GM12878 (cell line): Measurements from ENCODE around the gene TOM1L2. TPM values are rescaled to one million over a fixed set of nuclear protein-coding genes. Genes with fewer than 3 reads are reported as not detected.

Experiments used
- ATAC-seq: fragments of 200-7000 bp; cut with Tn5 transposase; 3 replicates; pipeline ENCODE4 v1.9.1; 2020; ENCODE audit warnings: mild to moderate bottlenecking, moderate library complexity
- BruUV-seq: library from RNA; stranded (reverse); fragments of 400-500 nt; replicated peaks from 2 replicates; lab custom pipeline; 2021; lab: Mats Ljungman, UMichigan
- CTCF ChIA-PET: fragments of 300-600 bp; sonication (Branson Sonifier 250); formaldehyde crosslinking; extraction: SDS; loops from one replicate; lab custom pipeline; 2021; ENCODE audit warnings: inconsistent platforms; lab: Yijun Ruan, JAX
- POLR2A ChIA-PET: fragments of 350-600 bp; formaldehyde crosslinking; extraction: SDS; loops from one replicate; lab custom pipeline; 2021; ENCODE audit warnings: inconsistent platforms; lab: Charles Lee
- RAD21 ChIA-PET: fragments of 300-600 bp; sonication (Branson Sonifier 250); formaldehyde crosslinking; loops from one replicate; lab custom pipeline; 2023; ENCODE audit warnings: antibody characterized with exemption; ENCODE audit not compliant: unreplicated experiment; lab: Charles Lee
- SMC1A ChIA-PET: fragments of 300-600 bp; sonication (Branson Sonifier 250); formaldehyde crosslinking; loops from one replicate; lab custom pipeline; 2023; ENCODE audit not compliant: unreplicated experiment, uncharacterized antibody; lab: Charles Lee
- DNase-seq: peaks from one replicate; pipeline ENCODE4 v3.0.0-alpha.2; 2011; ENCODE audit warnings: low read depth, low spot score
- FAIRE-seq: peaks from 3 replicates; lab custom pipeline; 2011; peaks lifted over from hg19 to GRCh38; lab: Jason Lieb, UNC
- H2AFZ ChIP-seq: 2 replicates; pipeline ENCODE4 v1.6.0; 2011; ENCODE audit warnings: low read depth, low read length, control low read depth; ENCODE audit not compliant: control insufficient read depth
- H3K27ac ChIP-seq: 2 replicates; pipeline ENCODE4 v1.5.1; 2011; ENCODE audit warnings: control low read depth; ENCODE audit not compliant: control insufficient read depth, insufficient read depth
- H3K27me3 ChIP-seq, 2 experiments: replicated peaks in 1 of 2; 2 replicates each; pipeline versions ENCODE4 v1.6.0 to v1.6.1; 2011; ENCODE audit warnings: low read length in 1 of 2; ENCODE audit not compliant: control insufficient read depth in 2 of 2, insufficient read depth in 2 of 2
- H3K36me3 ChIP-seq, 2 experiments: 2 replicates each; pipeline ENCODE4 v1.5.1; 2011; ENCODE audit warnings: low read length in 1 of 2; ENCODE audit not compliant: control insufficient read depth in 2 of 2, insufficient read depth in 2 of 2
- H3K4me1 ChIP-seq: 2 replicates; pipeline ENCODE4 v1.6.1; 2011; ENCODE audit warnings: mild to moderate bottlenecking, low read length, moderate library complexity, mixed read lengths; ENCODE audit not compliant: control insufficient read depth, insufficient read depth
- H3K4me2 ChIP-seq: 2 replicates; pipeline ENCODE4 v1.6.0; 2011; ENCODE audit warnings: control low read depth; ENCODE audit not compliant: control insufficient read depth, insufficient read depth
- H3K4me3 ChIP-seq: fragments of 200-600 bp; sonication (generic); 2 replicates; pipeline ENCODE4 v1.5.1; 2016
- H3K79me2 ChIP-seq: 2 replicates; pipeline ENCODE4 v1.6.0; 2011; ENCODE audit warnings: low read length; ENCODE audit not compliant: control insufficient read depth, insufficient read depth
- H3K9ac ChIP-seq: 2 replicates; pipeline ENCODE4 v1.8.0; 2011; ENCODE audit warnings: low read length, control low read depth, mixed read lengths; ENCODE audit not compliant: control insufficient read depth, insufficient read depth
- H3K9me3 ChIP-seq: replicated peaks from 3 replicates; pipeline ENCODE4 v1.5.1; 2011; ENCODE audit warnings: mild to moderate bottlenecking, low read length; ENCODE audit not compliant: control insufficient read depth, insufficient read depth
- H4K20me1 ChIP-seq: 2 replicates; pipeline ENCODE4 v1.6.0; 2011; ENCODE audit not compliant: control insufficient read depth, insufficient read depth
- BHLHE40 ChIP-seq, 2 experiments: fragments of 450-650 bp in 1 of 2; IDR thresholded peaks; 2 replicates each; pipeline ENCODE4 v1.6.1; 2011 to 2017; ENCODE audit warnings: low read depth in 2 of 2, borderline replicate concordance in 1 of 2, improper control_type of control experiment in 1 of 2, low read length in 1 of 2, mild to moderate bottlenecking in 1 of 2
- LARP7 ChIP-seq: fragments of 450-650 bp; IDR thresholded peaks from 2 replicates; pipeline ENCODE4 v1.6.1; 2017; ENCODE audit warnings: mild to moderate bottlenecking
- NR2F1 ChIP-seq: fragments of 450-650 bp; conservative IDR thresholded peaks from 2 replicates; pipeline ENCODE4 v1.6.1; 2017; ENCODE audit warnings: mild to moderate bottlenecking
- SMARCA5 ChIP-seq: fragments of 450-650 bp; IDR thresholded peaks from 2 replicates; pipeline ENCODE4 v1.6.1; 2017; ENCODE audit warnings: mild to moderate bottlenecking
- TCF12 ChIP-seq: IDR thresholded peaks from 2 replicates; pipeline ENCODE4 v1.6.1; 2011; ENCODE audit warnings: low read depth, mild to moderate bottlenecking, low read length
- WGBS: methylation state at CpG from one replicate; pipeline ENCODE4 v1.1.6; 2016; ENCODE audit warnings: low lambda C conversion rate; ENCODE audit not compliant: insufficient replicate concordance, insufficient coverage; ENCODE audit errors: missing lambda C conversion rate; 5-methylcytosine and 5-hydroxymethylcytosine counted together
- in situ Hi-C: fragments of 300-500 bp; cut with MboI; formaldehyde crosslinking; loops from 9 replicates; pipeline ENCODE4 v1.14.3; 2018; ENCODE audit warnings: mixed read lengths
- intact Hi-C: fragments of 100-400 bp; cut with micrococcal nuclease; formaldehyde crosslinking; loops from one replicate; pipeline ENCODE4 v1.14.2; 2022; ENCODE audit not compliant: unreplicated experiment
- polyA plus RNA-seq, 11 experiments: library from polyadenylated mRNA; depleted of rRNA in 4 of 11; unstranded in 6 of 11; stranded (reverse) in 5 of 11; fragments of >200 nt; fragmentation: Nextera tagmentation in 4 of 11; fragmentation: Illumina TruSeq in 1 of 11; extraction: Ambion mirVana in 4 of 11; extraction: Trizol in 1 of 11; gene quantifications; 1 replicate in 1 of 11; 2 replicates in 10 of 11; pipeline versions ENCODE4 v1.2.1 to v1.2.3, GENCODE V29; 2011 to 2016; ENCODE audit warnings: inconsistent platforms in 2 of 11, missing spikeins in 2 of 11, low read depth in 1 of 11
- total RNA-seq, 4 experiments: library from RNA; depleted of rRNA in 3 of 4; stranded (reverse); fragments of >200 nt in 3 of 4; fragmentation: Illumina TruSeq in 1 of 4; extraction: Trizol in 1 of 4; gene quantifications; 2 replicates each; pipeline versions ENCODE4 v1.2.1 to v1.2.3, GENCODE V29; 2013 to 2021

TOM1L2 gene
- total and polyA plus RNA-seq, 10 of the 15 experiments (the other 5 are each of a cell fraction or from before 2014, with no cell fraction given), result 0.19 to 19.2 (median 8.1) TPM

GRCh38 chr17:17971431-17972125, 622 bp downstream of the TOM1L2 start:
- H3K9me3 ChIP-seq, result no peaks in the 10 kb centered on the region
- peak; percentile 0 for ATAC-seq
- TF ChIP-seq LARP7, result peak; percentile 84; the same call in 1 of the 2 replicates
- TF ChIP-seq NR2F1, result 0 out of 2 replicates have a peak, but pooled peaks have one; percentile 6
- TF ChIP-seq BHLHE40 (IDR thresholded peaks at IDR 0.05; ENCODE audit: borderline replicate concordance in 1 of 2, low read depth in 2 of 2, low read length in 1 of 2), result peak in 1 of 2 experiments; percentile 8; a peak in 1 of 4 replicates
- TF ChIP-seq TCF12, result no peak
- 0 out of 2 replicates have a peak, but pooled peaks have one; percentile 45 for TF ChIP-seq SMARCA5
- TF ChIP-seq, all 136 proteins: peak for 4
- Histone ChIP-seq H3K36me3 (no peaks in the 10 kb centered on the region), H4K20me1 (no peaks in the 10 kb centered on the region), H3K4me1 (peaks cover 10% of the 10 kb centered on the region), H3K27me3 (no peaks in the 10 kb centered on the region), H3K9ac (peak overlapping the region; percentile 69), H3K4me3 (peak overlapping the region; percentile 76), H3K79me2 (peaks cover 3% of the 10 kb centered on the region), H2AFZ (peak overlapping the region; percentile 85), H3K27ac (peak overlapping the region; percentile 18; the same call in 1 of the 2 replicates), H3K4me2 (peak overlapping the region; percentile 94)
- WGBS, result 1% methylated on average over 33 of the region's 33 CpGs
- SMC1A ChIA-PET, result interaction anchor here (0.8 to 6.1 kb wide), 11 partner anchors 12 to 136 kb away, joined by 3 to 54 read pairs (median 5); no protein-coding TSS in a partner anchor
- intact Hi-C loops (no loop called here), in situ Hi-C loops (no loop called here)
- DNase-seq (no peak), FAIRE-seq (no peak)
- no TSS peak for BruUV-seq
- RAD21 ChIA-PET, result interaction anchor here (1.0 to 2.6 kb wide), 10 partner anchors 8 to 289 kb away, joined by 3 to 33 read pairs (median 5); no protein-coding TSS in a partner anchor
- POLR2A ChIA-PET, result interaction anchor here (0.5 to 7.9 kb wide), 8 partner anchors 9 to 926 kb away, joined by 3 to 73 read pairs (median 5); partner anchors contain the start of genes ATPAF2 and GID4
- CTCF ChIA-PET, result interaction anchor here (0.6 to 1.9 kb wide), 6 partner anchors 14 to 1406 kb away, joined by 3 to 8 read pairs (median 4); no protein-coding TSS in a partner anchor
